AG04450 (cell line): ENCODE data around the gene CCDC136. TPM values are rescaled to one million over a fixed set of nuclear protein-coding genes. Genes with fewer than 3 reads are reported as not detected.
A peak's percentile ranks its signal among the peaks of the same experiment; 100 is the strongest.

Experiments
- CTCF ChIA-PET: fragments of 300-600, 350-600 bp; formaldehyde crosslinking; extraction: SDS; loops from one replicate; lab custom pipeline; 2022; ENCODE audit warnings: antibody characterized with exemption, inconsistent platforms; lab: Charles Lee
- POLR2A ChIA-PET: fragments of 350-600 bp; formaldehyde crosslinking; extraction: SDS; loops from one replicate; lab custom pipeline; 2021; ENCODE audit warnings: antibody characterized with exemption, inconsistent platforms; lab: Yijun Ruan, JAX
- DNase-seq: peaks from one replicate; pipeline ENCODE4 v3.0.0-alpha.2; 2011; ENCODE audit warnings: low read depth, low spot score
- H3K27ac ChIP-seq: one replicate; pipeline ENCODE4 v1.5.1; 2012; ENCODE audit warnings: low read depth, low read length, control low read depth
- H3K27me3 ChIP-seq: one replicate; pipeline ENCODE4 v1.6.0; 2012; ENCODE audit warnings: low read length; ENCODE audit not compliant: control insufficient read depth, insufficient read depth
- H3K4me3 ChIP-seq: 2 replicates; pipeline ENCODE4 v1.5.1; 2011; ENCODE audit warnings: mild to moderate bottlenecking, low read depth, low read length, control low read depth
- H3K9me3 ChIP-seq: 2 replicates; pipeline ENCODE4 v1.5.1; 2012; ENCODE audit warnings: low read length; ENCODE audit not compliant: control insufficient read depth, insufficient read depth
- polyA plus RNA-seq: library from polyadenylated mRNA; depleted of rRNA; stranded (reverse); fragments of >200 nt; gene quantifications from 2 replicates; pipeline ENCODE4 v1.2.3, GENCODE V29; 2011
- TF ChIP-seq, protein P1 (sequence below): IDR thresholded peaks from 2 replicates; pipeline ENCODE4 v1.5.1; 2011; ENCODE audit warnings: low read depth, low read length, control low read depth, inconsistent platforms

CCDC136 gene
- polyA plus RNA-seq, 1 experiment: 19.7 TPM

- POLR2A ChIA-PET: interaction anchor here (1.1 to 6.5 kb wide), 4 partner anchors 8 to 77 kb away, joined by 3 to 42 read pairs (median 4); partner anchors contain the start of gene CALU
Measured at GRCh38 chr7:128755819-128756476, 35.8 kb upstream of the CCDC136 start.

DNA sequence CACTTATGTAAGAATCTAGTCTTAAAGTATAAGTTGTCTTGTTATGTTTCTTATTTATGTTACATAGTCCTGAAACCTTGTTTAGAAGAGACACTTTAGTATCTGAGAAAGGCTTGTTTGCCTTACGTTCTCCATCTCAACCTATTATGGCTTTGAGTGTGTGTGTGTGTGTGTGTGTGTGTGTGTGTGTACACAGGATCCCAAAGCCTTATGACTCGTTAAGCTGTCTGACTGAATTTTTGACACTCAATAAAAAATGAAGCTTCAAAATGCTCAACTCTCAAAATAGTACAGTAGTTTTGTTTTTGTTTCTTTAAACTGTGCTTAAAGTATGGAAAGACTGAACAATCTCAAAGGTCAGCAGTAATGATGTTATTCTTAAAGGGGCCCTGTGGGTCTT is 34.6 kb upstream of the CCDC136 start:
- H3K9me3 ChIP-seq: no peaks in the 10 kb centered on the region
- H3K27ac ChIP-seq: no peak overlapping the region
- CTCF ChIA-PET: no interaction called here
- DNase-seq: no peak
- no peak overlapping the region for H3K4me3 ChIP-seq
- no peaks in the 10 kb centered on the region for H3K27me3 ChIP-seq
- TF ChIP-seq, protein P1, sequence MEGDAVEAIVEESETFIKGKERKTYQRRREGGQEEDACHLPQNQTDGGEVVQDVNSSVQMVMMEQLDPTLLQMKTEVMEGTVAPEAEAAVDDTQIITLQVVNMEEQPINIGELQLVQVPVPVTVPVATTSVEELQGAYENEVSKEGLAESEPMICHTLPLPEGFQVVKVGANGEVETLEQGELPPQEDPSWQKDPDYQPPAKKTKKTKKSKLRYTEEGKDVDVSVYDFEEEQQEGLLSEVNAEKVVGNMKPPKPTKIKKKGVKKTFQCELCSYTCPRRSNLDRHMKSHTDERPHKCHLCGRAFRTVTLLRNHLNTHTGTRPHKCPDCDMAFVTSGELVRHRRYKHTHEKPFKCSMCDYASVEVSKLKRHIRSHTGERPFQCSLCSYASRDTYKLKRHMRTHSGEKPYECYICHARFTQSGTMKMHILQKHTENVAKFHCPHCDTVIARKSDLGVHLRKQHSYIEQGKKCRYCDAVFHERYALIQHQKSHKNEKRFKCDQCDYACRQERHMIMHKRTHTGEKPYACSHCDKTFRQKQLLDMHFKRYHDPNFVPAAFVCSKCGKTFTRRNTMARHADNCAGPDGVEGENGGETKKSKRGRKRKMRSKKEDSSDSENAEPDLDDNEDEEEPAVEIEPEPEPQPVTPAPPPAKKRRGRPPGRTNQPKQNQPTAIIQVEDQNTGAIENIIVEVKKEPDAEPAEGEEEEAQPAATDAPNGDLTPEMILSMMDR: no peak
- POLR2A ChIA-PET: interaction anchor here (0.5 to 6.5 kb wide), 3 partner anchors 18 to 527 kb away, joined by 3 to 42 read pairs (median 7); partner anchors contain the start of gene CALU

More at GRCh38 chr7:128755819-128756476, 35.8 kb upstream of the CCDC136 start:
- CTCF ChIA-PET: no interaction called here
- Histone ChIP-seq H3K4me3 (no peak overlapping the region), H3K27me3 (no peaks in the 10 kb centered on the region), H3K9me3 (no peaks in the 10 kb centered on the region), H3K27ac (peak overlapping the region; percentile 75)
- TF ChIP-seq, protein P1: no peak
- DNase-seq: peak; percentile 86

GRCh38 chr7:128758553-128758952 is 33.2 kb upstream of the CCDC136 start:
- POLR2A ChIA-PET: interaction anchor here (1.5 kb wide), 1 partner anchor 10 kb away, joined by 3 read pairs; no protein-coding TSS in a partner anchor

DNA sequence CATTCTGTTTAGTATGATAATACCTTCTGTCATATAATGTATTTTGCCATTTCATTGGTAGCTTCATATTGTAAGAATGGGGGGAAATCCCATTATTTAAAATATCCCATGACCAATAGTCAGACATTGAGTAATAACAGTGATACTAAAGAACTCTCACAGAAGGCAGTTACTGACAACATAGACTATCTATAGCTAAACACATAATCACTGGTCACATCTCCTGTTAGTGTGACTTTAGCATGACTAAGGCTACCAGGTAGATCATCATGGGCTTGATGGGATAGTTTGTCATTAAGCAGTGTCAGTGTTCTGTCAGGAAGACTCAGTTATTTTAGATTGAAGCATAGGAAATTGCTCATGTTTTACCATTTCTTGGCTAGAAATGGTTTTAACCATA is 32.5 kb upstream of the CCDC136 start:
- ChIA-PET CTCF (no interaction called here), POLR2A (interaction anchor here (1.5 kb wide), 1 partner anchor 9 kb away, joined by 3 read pairs; no protein-coding TSS in a partner anchor)
- H3K9me3 ChIP-seq: no peaks in the 10 kb centered on the region
- DNase-seq: no peak
- H3K4me3 ChIP-seq: no peak overlapping the region
- TF ChIP-seq, protein P1: no peak
- H3K27me3 ChIP-seq: no peaks in the 10 kb centered on the region
- H3K27ac ChIP-seq: no peak overlapping the region

More at GRCh38 chr7:128758553-128758952, 33.2 kb upstream of the CCDC136 start:
- H3K4me3 ChIP-seq: no peak overlapping the region
- TF ChIP-seq, protein P1: no peak
- no peaks in the 10 kb centered on the region for H3K9me3 ChIP-seq
- no peak overlapping the region for H3K27ac ChIP-seq
- no peaks in the 10 kb centered on the region for H3K27me3 ChIP-seq
- DNase-seq: no peak
- CTCF ChIA-PET: no interaction called here

- Histone ChIP-seq H3K27me3 (no peaks in the 10 kb centered on the region), H3K4me3 (no peak overlapping the region), H3K27ac (no peak overlapping the region), H3K9me3 (no peaks in the 10 kb centered on the region)
- TF ChIP-seq, protein P1: no peak
- ChIA-PET CTCF (no interaction called here), POLR2A (no interaction called here)
- DNase-seq: no peak
Measured at GRCh38 chr7:128763541-128763940, 28.2 kb upstream of the CCDC136 start.
